HepG2 (cell line): ENCODE measurements around the gene RHBDD2. TPM values are rescaled to one million over a fixed set of nuclear protein-coding genes. Genes with fewer than 3 reads are reported as not detected.
A peak's percentile ranks its signal among the peaks of the same experiment; 100 is the strongest.

Experiments used
- HNRNPK ChIP-seq: fragments of 200-400 bp; formaldehyde crosslinking; IDR thresholded peaks from 2 replicates; pipeline ENCODE4 v1.6.1; 2018; ENCODE audit warnings: low read length, low read depth, moderate library complexity, mild to moderate bottlenecking; ENCODE audit not compliant: poor library complexity, severe bottlenecking
- KDM3A ChIP-seq: IDR thresholded peaks from 2 replicates; pipeline ENCODE4 v1.6.1; 2018; ENCODE audit warnings: low read depth, missing compliant biosample characterization
- MAFF ChIP-seq: IDR thresholded peaks from 2 replicates; pipeline ENCODE4 v1.6.1; 2011; ENCODE audit warnings: low read depth, low read length, improper control_type of control experiment
- NCOA2 ChIP-seq: sonication (generic); formaldehyde crosslinking; IDR thresholded peaks from 2 replicates; pipeline ENCODE4 v1.8.0; 2022; ENCODE audit warnings: inconsistent platforms
- NR1H2 ChIP-seq: sonication (generic); formaldehyde crosslinking; IDR thresholded peaks from 2 replicates; pipeline ENCODE4 v1.8.1; 2022; ENCODE audit warnings: low read depth, missing genetic modification reagents, borderline replicate concordance
- NR2F1 ChIP-seq, 2 experiments: fragments of 450-650 bp in 1 of 2; formaldehyde crosslinking in 1 of 2; IDR thresholded peaks; 2 replicates each; pipeline versions ENCODE4 v1.5.0 to v1.6.1; 2016 to 2020; ENCODE audit warnings: mild to moderate bottlenecking in 1 of 2, missing compliant biosample characterization in 1 of 2, missing genetic modification reagents in 1 of 2, moderate library complexity in 1 of 2
- RFXAP ChIP-seq: sonication (generic); formaldehyde crosslinking; IDR thresholded peaks from 2 replicates; pipeline ENCODE4 v1.4.0; 2020; ENCODE audit warnings: missing genetic modification reagents, borderline replicate concordance
- TOPORS ChIP-seq: sonication (generic); formaldehyde crosslinking; IDR thresholded peaks from 2 replicates; pipeline ENCODE4 v1.8.0; 2023; ENCODE audit warnings: mild to moderate bottlenecking, missing genetic modification reagents
- TRIM24 ChIP-seq: sonication (generic); formaldehyde crosslinking; IDR thresholded peaks from 2 replicates; pipeline ENCODE4 v1.8.0; 2022; ENCODE audit warnings: mild to moderate bottlenecking, missing genetic modification reagents
- ZBTB20 ChIP-seq: sonication (generic); formaldehyde crosslinking; IDR thresholded peaks from 2 replicates; pipeline ENCODE4 v1.8.1; 2023; ENCODE audit warnings: missing genetic modification reagents, low read depth, mild to moderate bottlenecking, borderline replicate concordance
- ZNF138 ChIP-seq: sonication (generic); formaldehyde crosslinking; IDR thresholded peaks from 2 replicates; pipeline ENCODE4 v1.5.0; 2020; ENCODE audit warnings: mild to moderate bottlenecking, low read depth, missing genetic modification reagents
- ZNF143 ChIP-seq: sonication (generic); formaldehyde crosslinking; IDR thresholded peaks from 2 replicates; pipeline ENCODE4 v1.4.0; 2020; ENCODE audit warnings: missing genetic modification reagents
- ZNF180 ChIP-seq: sonication (generic); formaldehyde crosslinking; IDR thresholded peaks from 2 replicates; pipeline ENCODE4 v1.4.0; 2020; ENCODE audit warnings: low read depth, missing genetic modification reagents, borderline replicate concordance
- ZNF263 ChIP-seq: sonication (generic); formaldehyde crosslinking; IDR thresholded peaks from 2 replicates; pipeline ENCODE4 v1.4.0; 2020; ENCODE audit warnings: missing genetic modification reagents
- ZNF350 ChIP-seq: sonication (generic); formaldehyde crosslinking; IDR thresholded peaks from 2 replicates; pipeline ENCODE4 v1.4.0; 2020; ENCODE audit warnings: mild to moderate bottlenecking, low read depth, missing genetic modification reagents, borderline replicate concordance
- ZNF496 ChIP-seq: sonication (generic); formaldehyde crosslinking; IDR thresholded peaks from 2 replicates; pipeline ENCODE4 v1.8.1; 2023; ENCODE audit warnings: mild to moderate bottlenecking, moderate library complexity, missing genetic modification reagents; ENCODE audit not compliant: insufficient replicate concordance
- ZNF562 ChIP-seq: sonication (generic); formaldehyde crosslinking; IDR thresholded peaks from 2 replicates; pipeline ENCODE4 v1.8.0; 2022; ENCODE audit warnings: missing genetic modification reagents, borderline replicate concordance
- ZNF616 ChIP-seq: sonication (generic); formaldehyde crosslinking; IDR thresholded peaks from 2 replicates; pipeline ENCODE4 v1.5.0; 2020; ENCODE audit warnings: low read depth, mild to moderate bottlenecking, missing genetic modification reagents
- ZNF652 ChIP-seq: IDR thresholded peaks from 2 replicates; pipeline ENCODE4 v1.6.1; 2016; ENCODE audit warnings: low read depth, borderline replicate concordance
- polyA plus RNA-seq, 8 experiments: library from polyadenylated mRNA; depleted of rRNA in 3 of 8; stranded (reverse) in 7 of 8; unstranded in 1 of 8; fragments of >200 nt; fragmentation: Illumina TruSeq in 4 of 8; extraction: Trizol in 4 of 8; gene quantifications; 2 replicates each; pipeline versions ENCODE4 v1.2.1 to v1.2.3, GENCODE V29; 2011 to 2016; ENCODE audit warnings: low read depth in 4 of 8, missing spikeins in 1 of 8, mixed read lengths in 1 of 8; ENCODE audit not compliant: insufficient read depth in 1 of 8
- total RNA-seq, 5 experiments: library from RNA; depleted of rRNA; stranded (reverse); fragments of >200 nt; fragmentation: Illumina TruSeq; extraction: Trizol; gene quantifications; 2 replicates each; pipeline ENCODE4 v1.2.3, GENCODE V29; 2016; ENCODE audit warnings: low read depth in 1 of 5
- TF ChIP-seq, protein P1 (sequence below): sonication (generic); formaldehyde crosslinking; IDR thresholded peaks from 2 replicates; pipeline ENCODE4 v1.8.0; 2022; ENCODE audit warnings: missing genetic modification reagents, mild to moderate bottlenecking, moderate library complexity, borderline replicate concordance
- TF ChIP-seq, protein P2 (sequence below): sonication (generic); formaldehyde crosslinking; IDR thresholded peaks from 2 replicates; pipeline ENCODE4 v1.5.0; 2020; ENCODE audit warnings: missing genetic modification reagents
- TF ChIP-seq, protein P3 (sequence below): sonication (generic); formaldehyde crosslinking; IDR thresholded peaks from 2 replicates; pipeline ENCODE4 v1.9.0; 2021; ENCODE audit warnings: missing genetic modification reagents, borderline replicate concordance
- TF ChIP-seq, protein P4 (sequence below): sonication (generic); formaldehyde crosslinking; IDR thresholded peaks from 2 replicates; pipeline ENCODE4 v1.5.0; 2020; ENCODE audit warnings: missing genetic modification reagents

RHBDD2 gene
- total and polyA plus RNA-seq, 2 of the 13 experiments (the other 11 are each of a cell fraction or from before 2014, with no cell fraction given) = 23.1 to 26.4 TPM

DNA sequence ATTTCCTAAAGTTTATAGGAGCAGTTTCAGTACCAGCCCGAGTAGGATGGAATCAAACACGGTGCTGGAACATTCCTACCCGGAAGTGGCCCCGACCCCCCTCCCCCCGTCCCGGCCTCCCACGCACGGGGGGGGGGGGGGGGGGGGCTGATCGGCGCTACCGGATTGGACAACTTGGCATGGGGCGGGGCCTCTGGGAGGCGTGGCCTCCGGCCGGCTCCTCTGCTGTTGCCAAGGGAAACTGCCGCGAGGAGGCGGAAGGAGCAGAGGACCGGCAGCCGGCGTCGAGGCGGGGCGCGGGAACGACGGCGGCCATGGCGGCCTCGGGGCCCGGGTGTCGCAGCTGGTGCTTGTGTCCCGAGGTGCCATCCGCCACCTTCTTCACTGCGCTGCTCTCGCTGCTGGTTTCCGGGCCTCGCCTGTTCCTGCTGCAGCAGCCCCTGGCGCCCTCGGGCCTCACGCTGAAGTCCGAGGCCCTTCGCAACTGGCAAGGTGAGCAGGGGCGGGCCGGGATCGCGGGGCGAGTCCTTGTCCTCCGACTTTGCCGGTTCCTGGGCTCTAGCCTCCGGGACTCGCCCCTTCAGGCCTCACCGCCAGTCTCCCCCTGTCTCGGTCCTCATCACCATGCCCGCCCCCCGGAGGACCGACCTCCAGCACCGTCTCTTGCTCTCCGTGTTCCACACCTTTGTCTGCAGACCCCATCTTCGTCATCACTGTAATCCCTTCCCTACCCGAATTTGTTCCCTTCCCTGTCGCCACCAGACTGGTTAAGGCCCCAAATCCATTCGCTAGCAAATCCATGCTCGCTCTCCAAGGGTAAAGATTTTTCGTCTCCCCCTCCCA, at the start of gene RHBDD2 (continued):
- TF ChIP-seq, protein P1, sequence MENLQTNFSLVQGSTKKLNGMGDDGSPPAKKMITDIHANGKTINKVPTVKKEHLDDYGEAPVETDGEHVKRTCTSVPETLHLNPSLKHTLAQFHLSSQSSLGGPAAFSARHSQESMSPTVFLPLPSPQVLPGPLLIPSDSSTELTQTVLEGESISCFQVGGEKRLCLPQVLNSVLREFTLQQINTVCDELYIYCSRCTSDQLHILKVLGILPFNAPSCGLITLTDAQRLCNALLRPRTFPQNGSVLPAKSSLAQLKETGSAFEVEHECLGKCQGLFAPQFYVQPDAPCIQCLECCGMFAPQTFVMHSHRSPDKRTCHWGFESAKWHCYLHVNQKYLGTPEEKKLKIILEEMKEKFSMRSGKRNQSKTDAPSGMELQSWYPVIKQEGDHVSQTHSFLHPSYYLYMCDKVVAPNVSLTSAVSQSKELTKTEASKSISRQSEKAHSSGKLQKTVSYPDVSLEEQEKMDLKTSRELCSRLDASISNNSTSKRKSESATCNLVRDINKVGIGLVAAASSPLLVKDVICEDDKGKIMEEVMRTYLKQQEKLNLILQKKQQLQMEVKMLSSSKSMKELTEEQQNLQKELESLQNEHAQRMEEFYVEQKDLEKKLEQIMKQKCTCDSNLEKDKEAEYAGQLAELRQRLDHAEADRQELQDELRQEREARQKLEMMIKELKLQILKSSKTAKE (CRISPR knock-in tag) = no peak
- TF ChIP-seq ZNF562 (CRISPR knock-in tag) = no peak
- TF ChIP-seq RFXAP (CRISPR knock-in tag) = peak; percentile 98
- TF ChIP-seq HNRNPK = peak; percentile 95
- no peak for TF ChIP-seq ZNF496
- TF ChIP-seq NR2F1 (CRISPR knock-in tag; IDR thresholded peaks at IDR 0.05) = no peak
- TF ChIP-seq, protein P2, sequence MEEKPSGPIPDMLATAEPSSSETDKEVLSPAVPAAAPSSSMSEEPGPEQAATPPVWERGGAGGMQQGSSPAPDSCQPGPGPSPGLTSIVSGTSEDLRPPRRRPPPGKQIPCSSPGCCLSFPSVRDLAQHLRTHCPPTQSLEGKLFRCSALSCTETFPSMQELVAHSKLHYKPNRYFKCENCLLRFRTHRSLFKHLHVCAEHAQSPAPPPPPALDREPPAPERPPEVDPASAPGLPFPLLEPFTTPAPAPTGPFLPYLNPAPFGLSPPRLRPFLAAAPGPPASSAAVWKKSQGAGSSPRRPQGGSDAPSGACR (CRISPR knock-in tag) = peak; percentile 91
- no peak for TF ChIP-seq ZNF652 (CRISPR knock-in tag)
- TF ChIP-seq ZNF138 (CRISPR knock-in tag) = peak; percentile 41; the same call in 1 of the 2 replicates
- TF ChIP-seq ZNF180 (CRISPR knock-in tag) = no peak
- TF ChIP-seq, protein P3, sequence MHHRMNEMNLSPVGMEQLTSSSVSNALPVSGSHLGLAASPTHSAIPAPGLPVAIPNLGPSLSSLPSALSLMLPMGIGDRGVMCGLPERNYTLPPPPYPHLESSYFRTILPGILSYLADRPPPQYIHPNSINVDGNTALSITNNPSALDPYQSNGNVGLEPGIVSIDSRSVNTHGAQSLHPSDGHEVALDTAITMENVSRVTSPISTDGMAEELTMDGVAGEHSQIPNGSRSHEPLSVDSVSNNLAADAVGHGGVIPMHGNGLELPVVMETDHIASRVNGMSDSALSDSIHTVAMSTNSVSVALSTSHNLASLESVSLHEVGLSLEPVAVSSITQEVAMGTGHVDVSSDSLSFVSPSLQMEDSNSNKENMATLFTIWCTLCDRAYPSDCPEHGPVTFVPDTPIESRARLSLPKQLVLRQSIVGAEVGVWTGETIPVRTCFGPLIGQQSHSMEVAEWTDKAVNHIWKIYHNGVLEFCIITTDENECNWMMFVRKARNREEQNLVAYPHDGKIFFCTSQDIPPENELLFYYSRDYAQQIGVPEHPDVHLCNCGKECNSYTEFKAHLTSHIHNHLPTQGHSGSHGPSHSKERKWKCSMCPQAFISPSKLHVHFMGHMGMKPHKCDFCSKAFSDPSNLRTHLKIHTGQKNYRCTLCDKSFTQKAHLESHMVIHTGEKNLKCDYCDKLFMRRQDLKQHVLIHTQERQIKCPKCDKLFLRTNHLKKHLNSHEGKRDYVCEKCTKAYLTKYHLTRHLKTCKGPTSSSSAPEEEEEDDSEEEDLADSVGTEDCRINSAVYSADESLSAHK = no peak; the same call in 1 of the 2 replicates
- TF ChIP-seq ZNF143 (CRISPR knock-in tag) = peak; percentile 31; the same call in 1 of the 2 replicates
- no peak for TF ChIP-seq ZNF350
- TF ChIP-seq ZNF263 (CRISPR knock-in tag) = peak; percentile 66; the same call in 1 of the 2 replicates
- TF ChIP-seq NR1H2 = no peak
- TF ChIP-seq TRIM24 (CRISPR knock-in tag) = no peak
- TF ChIP-seq ZNF616 (CRISPR knock-in tag) = peak; percentile 66; the same call in 1 of the 2 replicates
- no peak for TF ChIP-seq TOPORS (CRISPR knock-in tag)
- no peak for TF ChIP-seq ZBTB20 (CRISPR knock-in tag)
- peak; percentile 57; the same call in 1 of the 2 replicates for TF ChIP-seq KDM3A
- TF ChIP-seq, protein P4, sequence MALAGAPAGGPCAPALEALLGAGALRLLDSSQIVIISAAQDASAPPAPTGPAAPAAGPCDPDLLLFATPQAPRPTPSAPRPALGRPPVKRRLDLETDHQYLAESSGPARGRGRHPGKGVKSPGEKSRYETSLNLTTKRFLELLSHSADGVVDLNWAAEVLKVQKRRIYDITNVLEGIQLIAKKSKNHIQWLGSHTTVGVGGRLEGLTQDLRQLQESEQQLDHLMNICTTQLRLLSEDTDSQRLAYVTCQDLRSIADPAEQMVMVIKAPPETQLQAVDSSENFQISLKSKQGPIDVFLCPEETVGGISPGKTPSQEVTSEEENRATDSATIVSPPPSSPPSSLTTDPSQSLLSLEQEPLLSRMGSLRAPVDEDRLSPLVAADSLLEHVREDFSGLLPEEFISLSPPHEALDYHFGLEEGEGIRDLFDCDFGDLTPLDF (CRISPR knock-in tag) = no peak; the same call in none of the 2 replicates
- no peak; the same call in 1 of the 2 replicates for TF ChIP-seq NCOA2 (CRISPR knock-in tag)
- no peak for TF ChIP-seq MAFF
